WI38 (cell line): Measurements from ENCODE around the gene ALPL.

Experiments used
- H3K4me3 ChIP-seq: 2 replicates; pipeline ENCODE4 v1.5.1; 2011; ENCODE audit warnings: low read depth, mild to moderate bottlenecking, control low read depth, low read length
- CTCF ChIP-seq: IDR thresholded peaks from 2 replicates; pipeline ENCODE4 v1.5.1; 2012; ENCODE audit warnings: low read depth, mild to moderate bottlenecking, control low read depth, low read length

The ALPL gene

DNA sequence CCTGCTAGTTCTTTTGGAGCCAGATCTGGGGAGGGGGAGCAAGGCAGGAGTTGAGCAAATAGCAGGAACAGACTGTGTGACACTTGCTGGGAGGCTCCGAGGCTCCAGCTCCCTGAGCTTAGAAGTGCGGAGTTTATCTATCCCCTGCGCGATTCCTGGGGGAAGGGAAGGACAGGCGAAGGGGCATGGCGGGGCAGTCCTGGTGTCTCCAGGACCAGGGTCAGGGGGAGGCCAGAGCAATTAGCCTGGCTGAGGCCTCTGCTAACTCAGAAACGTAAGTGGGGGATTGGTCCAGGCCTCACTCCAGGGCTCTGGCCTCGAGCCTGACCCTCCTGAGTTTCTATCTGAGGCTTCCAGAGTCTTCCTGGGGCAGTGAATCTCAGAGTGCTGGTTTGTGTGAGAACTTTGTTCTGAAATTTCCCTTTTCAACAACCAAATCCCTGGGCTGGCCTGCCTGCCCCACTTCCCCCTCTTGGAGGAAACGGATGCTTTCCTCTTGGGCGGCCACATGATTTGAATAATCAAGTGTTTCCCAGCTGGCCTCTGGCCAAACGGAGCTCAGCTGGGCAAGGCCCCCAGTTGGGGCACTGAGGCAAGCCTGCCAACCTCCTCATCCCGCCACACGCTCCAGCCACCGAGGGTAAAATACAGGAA lies 15.6 kb downstream of the ALPL start:
- no peak overlapping the region for H3K4me3 ChIP-seq
- TF ChIP-seq CTCF = no peak

DNA sequence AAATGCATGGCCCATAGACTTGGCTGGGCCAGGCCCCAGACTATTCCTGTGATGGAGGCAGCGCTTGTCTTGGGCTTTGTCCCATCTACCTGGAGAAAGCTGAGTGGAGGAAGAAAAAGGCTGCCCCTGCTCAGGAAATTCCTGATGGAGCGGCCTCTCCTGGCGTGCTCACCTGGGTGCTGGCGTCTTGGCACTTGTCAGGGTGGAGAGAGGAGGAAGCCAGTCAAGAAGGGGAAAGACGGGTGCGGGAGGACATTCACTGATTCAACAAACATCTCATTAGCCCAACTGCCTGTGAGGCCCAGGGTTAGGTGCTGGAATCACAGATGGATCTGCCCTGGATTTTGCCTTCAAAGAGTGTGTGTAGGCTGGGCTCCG lies 16.1 kb downstream of the ALPL start:
- H3K4me3 ChIP-seq = no peak overlapping the region
- TF ChIP-seq CTCF = no peak

- H3K4me3 ChIP-seq = no peak overlapping the region
- TF ChIP-seq CTCF = no peak
These were observed 17.2 kb downstream of the ALPL start for GRCh38 chr1:21526441-21526840.

DNA sequence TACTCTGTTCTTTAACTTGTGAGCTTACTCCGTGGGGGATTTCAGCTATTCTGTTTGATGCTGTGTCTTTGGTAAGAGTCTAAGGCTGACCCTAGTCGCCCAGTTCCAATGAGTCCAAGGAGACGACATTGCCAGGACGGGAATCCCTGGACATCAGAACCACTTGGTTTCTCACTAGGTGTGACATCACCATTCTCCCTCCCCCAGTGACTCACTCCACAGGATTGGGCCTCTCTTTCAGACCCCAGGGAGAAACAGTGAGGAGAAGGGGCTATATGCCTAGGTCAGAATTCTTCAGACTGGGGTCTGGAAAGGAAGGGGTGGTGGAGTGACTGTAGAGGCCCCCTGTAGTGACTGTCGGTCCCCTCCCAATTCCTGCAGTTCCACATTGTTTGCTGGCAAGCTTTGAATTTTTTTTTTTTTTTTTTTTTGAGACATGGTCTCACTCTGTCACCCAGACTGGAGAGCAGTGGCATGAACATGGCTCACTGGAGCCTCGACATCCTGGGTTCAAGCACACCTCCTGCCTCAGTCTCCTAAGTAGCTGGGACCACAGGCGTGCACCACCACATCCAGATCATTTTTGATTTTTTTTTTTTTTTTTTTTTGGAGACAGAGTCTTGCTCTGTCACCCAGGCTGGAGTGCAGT lies 21.3 kb downstream of the ALPL start:
- TF ChIP-seq CTCF = no peak

DNA sequence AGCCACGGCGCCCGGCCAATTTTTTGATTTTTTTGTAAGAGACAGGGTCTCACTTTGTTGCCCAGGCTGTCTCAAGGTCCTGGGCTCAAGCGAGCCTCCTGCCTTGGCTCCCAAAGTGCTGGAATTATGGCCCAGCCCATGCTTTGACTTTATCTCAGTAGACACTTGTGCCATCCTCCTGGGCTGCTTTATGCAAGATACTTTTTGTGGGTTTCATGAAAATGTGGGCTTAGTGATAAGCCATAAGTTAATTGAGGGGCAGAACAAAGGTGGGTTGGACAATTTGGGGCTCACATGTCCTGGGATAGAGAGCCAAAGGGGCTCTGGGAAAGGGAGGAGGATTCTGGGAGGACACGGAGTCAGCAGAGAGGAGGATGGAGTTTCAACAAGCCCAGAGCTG lies 22.0 kb downstream of the ALPL start:
- no peak for TF ChIP-seq CTCF
- H3K4me3 ChIP-seq = no peak overlapping the region

More for the DNA sequence above, 21.3 kb downstream of the ALPL start:
- no peak overlapping the region for H3K4me3 ChIP-seq

GRCh38 chr1:21532496-21532895 lies 23.3 kb downstream of the ALPL start:
- no peak for TF ChIP-seq CTCF
- no peak overlapping the region for H3K4me3 ChIP-seq

DNA sequence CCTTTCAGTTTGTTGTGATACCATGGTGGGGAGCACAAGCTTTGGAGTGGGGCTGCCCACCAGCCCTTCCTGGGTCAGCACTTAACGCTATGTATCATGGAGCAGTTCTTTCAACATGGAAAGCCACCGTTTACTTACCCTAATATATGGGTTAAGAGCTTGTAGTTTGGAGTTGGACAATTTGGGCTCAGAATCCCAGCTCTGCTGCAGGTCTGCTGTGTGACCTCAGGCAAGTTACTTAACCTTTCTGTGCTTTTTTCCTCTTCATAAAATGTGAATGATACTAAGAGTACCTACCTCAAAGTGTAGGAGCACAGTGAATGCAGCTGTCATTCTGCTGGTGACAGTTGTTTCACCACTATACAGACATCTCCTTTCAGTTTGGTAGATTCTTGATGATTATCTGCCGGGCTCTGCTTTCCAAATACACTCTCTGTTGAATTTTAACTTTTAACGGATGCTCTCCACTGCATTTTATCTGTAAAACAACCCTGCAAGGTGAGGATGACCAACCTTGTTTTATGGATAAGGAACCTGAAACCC lies 23.8 kb downstream of the ALPL start:
- H3K4me3 ChIP-seq = no peak overlapping the region
- no peak for TF ChIP-seq CTCF
